A549 (cell line): ENCODE data around the gene C1orf94.

ENCODE experiments used
- RAD21 ChIP-seq, 2 experiments: fragments of >200 bp in 1 of 2; sonication (Bioruptor Twin) in 1 of 2; formaldehyde crosslinking in 1 of 2; IDR thresholded peaks in 1 of 2; conservative IDR thresholded peaks in 1 of 2; 2 replicates in 1 of 2; 3 replicates in 1 of 2; pipeline ENCODE4 v1.6.1; 2012 to 2018; ENCODE audit warnings: inconsistent platforms in 1 of 2
- TF ChIP-seq, protein P1 (sequence below): fragments of >200 bp; sonication (Bioruptor Twin); formaldehyde crosslinking; IDR thresholded peaks from 3 replicates; pipeline ENCODE4 v1.5.1; 2016

DNA sequence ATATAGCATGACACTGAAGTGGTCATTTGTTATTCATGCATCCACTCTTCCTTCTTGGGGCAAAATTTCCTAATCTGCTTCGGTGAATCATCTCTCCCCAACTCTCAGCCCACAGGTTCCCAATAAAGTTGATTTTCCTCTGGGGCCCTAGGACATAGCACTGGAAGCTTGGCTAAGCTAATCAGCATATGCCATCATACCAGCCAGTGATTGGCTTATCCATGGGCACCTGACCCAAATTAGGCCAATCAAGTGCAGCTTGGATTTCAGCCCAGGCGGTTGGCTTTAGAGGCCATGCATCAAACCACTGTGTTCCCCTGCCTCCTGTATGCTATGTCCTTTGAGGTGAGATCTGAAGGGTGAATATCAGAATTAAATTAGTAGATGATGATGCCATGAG, 58.9 kb downstream of the C1orf94 start:
- TF ChIP-seq, protein P1, sequence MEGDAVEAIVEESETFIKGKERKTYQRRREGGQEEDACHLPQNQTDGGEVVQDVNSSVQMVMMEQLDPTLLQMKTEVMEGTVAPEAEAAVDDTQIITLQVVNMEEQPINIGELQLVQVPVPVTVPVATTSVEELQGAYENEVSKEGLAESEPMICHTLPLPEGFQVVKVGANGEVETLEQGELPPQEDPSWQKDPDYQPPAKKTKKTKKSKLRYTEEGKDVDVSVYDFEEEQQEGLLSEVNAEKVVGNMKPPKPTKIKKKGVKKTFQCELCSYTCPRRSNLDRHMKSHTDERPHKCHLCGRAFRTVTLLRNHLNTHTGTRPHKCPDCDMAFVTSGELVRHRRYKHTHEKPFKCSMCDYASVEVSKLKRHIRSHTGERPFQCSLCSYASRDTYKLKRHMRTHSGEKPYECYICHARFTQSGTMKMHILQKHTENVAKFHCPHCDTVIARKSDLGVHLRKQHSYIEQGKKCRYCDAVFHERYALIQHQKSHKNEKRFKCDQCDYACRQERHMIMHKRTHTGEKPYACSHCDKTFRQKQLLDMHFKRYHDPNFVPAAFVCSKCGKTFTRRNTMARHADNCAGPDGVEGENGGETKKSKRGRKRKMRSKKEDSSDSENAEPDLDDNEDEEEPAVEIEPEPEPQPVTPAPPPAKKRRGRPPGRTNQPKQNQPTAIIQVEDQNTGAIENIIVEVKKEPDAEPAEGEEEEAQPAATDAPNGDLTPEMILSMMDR: no peak
- no peak for TF ChIP-seq RAD21 (conservative IDR thresholded peaks at IDR 0.05 in 1 of 2, IDR thresholded peaks at IDR 0.05 in 1 of 2)
